GM21423 (cell line): ENCODE measurements around the gene COQ9.

Source experiments
- ATAC-seq: cut with Tn5 transposase; IDR thresholded peaks from one replicate; pipeline ENCODE4 v1.9.1; 2021; ENCODE audit warnings: mild to moderate bottlenecking, moderate library complexity; ENCODE audit not compliant: unreplicated experiment

Gene COQ9

GRCh38 chr16:57471852-57472664, 24.8 kb downstream of the COQ9 start:
- ATAC-seq, result no peak

GRCh38 chr16:57472665-57473060, 25.4 kb downstream of the COQ9 start:
- ATAC-seq, result no peak

GRCh38 chr16:57473176-57473840, 26.0 kb downstream of the COQ9 start:
- ATAC-seq, result no peak

- ATAC-seq, result no peak
Observed at GRCh38 chr16:57473906-57474305, 26.6 kb downstream of the COQ9 start.

- ATAC-seq, result no peak
Observed at GRCh38 chr16:57474671-57475661, 27.7 kb downstream of the COQ9 start.

GRCh38 chr16:57475711-57476339, 28.5 kb downstream of the COQ9 start:
- ATAC-seq, result peak; percentile 89

GRCh38 chr16:57476546-57477410, 29.5 kb downstream of the COQ9 start:
- no peak for ATAC-seq

GRCh38 chr16:57477531-57478202, 30.4 kb downstream of the COQ9 start:
- no peak for ATAC-seq

- no peak for ATAC-seq
Observed at GRCh38 chr16:57478396-57479204, 31.3 kb downstream of the COQ9 start.

- ATAC-seq, result no peak
Observed at GRCh38 chr16:57479205-57479975, 32.1 kb downstream of the COQ9 start.

- no peak for ATAC-seq
Observed at GRCh38 chr16:57479976-57480753, 32.9 kb downstream of the COQ9 start.

GRCh38 chr16:57480754-57481230, 33.5 kb downstream of the COQ9 start:
- no peak for ATAC-seq

GRCh38 chr16:57481421-57481820, 34.1 kb downstream of the COQ9 start:
- no peak for ATAC-seq

GRCh38 chr16:57482845-57483545, 35.7 kb downstream of the COQ9 start:
- ATAC-seq, result no peak

GRCh38 chr16:57483725-57484514, 36.6 kb downstream of the COQ9 start:
- ATAC-seq, result no peak
